Esophagus (tissue), 2 donors: ENCODE data around the gene SCAMP4. TPM values are rescaled to one million over a fixed set of nuclear protein-coding genes. Genes with fewer than 3 reads are reported as not detected.
A peak's percentile ranks its signal among the peaks of the same experiment; 100 is the strongest.

Experiments used
- H3K27ac ChIP-seq, 2 donors: one replicate each; pipeline ENCODE4 v1.5.1; 2013; ENCODE audit warnings: low read depth in 2 of 2, mild to moderate bottlenecking in 2 of 2, inconsistent platforms in 1 of 2, low read length in 1 of 2, moderate library complexity in 1 of 2
- H3K27me3 ChIP-seq, 2 donors: one replicate each; pipeline ENCODE4 v1.6.1; 2013; ENCODE audit warnings: low read length in 2 of 2, control low read depth in 1 of 2, mild to moderate bottlenecking in 1 of 2; ENCODE audit not compliant: insufficient read depth in 2 of 2, control insufficient read depth in 1 of 2
- H3K36me3 ChIP-seq, 2 donors: one replicate each; pipeline ENCODE4 v1.6.1; 2013; ENCODE audit warnings: low read length in 1 of 2; ENCODE audit not compliant: control insufficient read depth in 2 of 2, insufficient read depth in 2 of 2
- H3K4me1 ChIP-seq, 2 donors: one replicate each; pipeline ENCODE4 v1.6.1; 2013; ENCODE audit warnings: low read length in 1 of 2; ENCODE audit not compliant: control insufficient read depth in 2 of 2, insufficient read depth in 2 of 2
- H3K4me3 ChIP-seq, 2 donors: one replicate each; pipeline ENCODE4 v1.5.1; 2013; ENCODE audit warnings: low read length in 2 of 2, mild to moderate bottlenecking in 2 of 2, low read depth in 1 of 2, moderate library complexity in 1 of 2
- H3K9me3 ChIP-seq, 2 donors: one replicate each; pipeline ENCODE4 v1.6.1; 2013; ENCODE audit warnings: mild to moderate bottlenecking in 2 of 2, low read depth in 1 of 2, low read length in 1 of 2, moderate library complexity in 1 of 2; ENCODE audit not compliant: control insufficient read depth in 2 of 2, insufficient read depth in 1 of 2
- WGBS, 2 donors: extraction: QIAGEN DNeasy Blood & Tissue Kit; methylation state at CpG; one replicate each; pipeline ENCODE4 v1.1.7; 2013; 5-methylcytosine and 5-hydroxymethylcytosine counted together
- polyA plus RNA-seq, 2 donors: library from polyadenylated mRNA; stranded (reverse); fragments of 200-250 nt; gene quantifications; one replicate each; pipeline ENCODE4 v1.2.3, GENCODE V29; 2013
- donor health status: healthy with polysubstance abuse.
- donor health status: Bipolar disorder and iron deficiency.

Gene SCAMP4
- polyA plus RNA-seq, 2 donors: 29.0 to 38.6 TPM

DNA sequence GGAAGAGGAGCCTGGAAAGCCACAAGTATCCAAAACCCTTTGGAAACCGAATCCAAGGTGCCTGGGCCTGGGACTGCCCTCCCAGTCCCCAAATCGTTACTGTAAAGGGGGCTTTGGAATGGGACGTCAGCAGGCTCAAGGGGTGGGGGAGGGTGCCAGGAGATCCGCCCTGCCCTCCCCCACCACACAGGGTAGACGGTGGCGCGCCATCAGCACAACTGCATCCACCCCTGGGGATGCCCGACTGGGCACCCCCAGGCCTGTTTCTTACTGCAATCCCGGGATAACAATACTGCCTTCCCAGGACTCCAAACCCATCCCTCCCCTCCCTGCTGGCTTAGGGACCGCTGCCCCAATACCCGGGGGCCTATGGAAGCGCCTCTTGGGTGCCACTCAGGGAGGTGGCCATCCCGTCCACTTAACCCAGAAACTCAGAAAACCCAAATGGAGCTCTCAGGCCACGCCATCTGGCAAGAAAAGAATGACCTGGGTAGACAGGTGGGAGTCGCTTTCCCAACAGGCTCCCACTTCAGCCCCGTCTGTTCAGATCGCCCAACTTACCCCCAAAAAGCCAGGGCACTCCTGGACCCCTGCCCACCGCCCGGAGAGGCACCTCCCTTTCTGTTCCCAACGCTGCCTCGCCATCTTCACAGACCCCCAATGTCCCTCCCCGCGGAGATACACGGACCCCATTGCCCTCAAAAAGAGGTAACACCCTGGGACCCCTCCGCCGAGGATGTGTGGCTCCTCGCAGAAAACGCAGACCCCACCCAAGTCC is 44.2 kb upstream of the SCAMP4 start:
- H3K4me1 ChIP-seq: peaks cover 12 to 42% of the 10 kb centered on the region in 2 donors
- H3K27me3 ChIP-seq: no peaks in the 10 kb centered on the region
- H3K4me3 ChIP-seq: peak overlapping the region; percentile 86 to 90
- H3K27ac ChIP-seq: peak overlapping the region; percentile 12 to 58
- H3K9me3 ChIP-seq: no peaks in the 10 kb centered on the region
- H3K36me3 ChIP-seq: no peaks in the 10 kb centered on the region
- 42 to 49% methylated on average over 28 of the region's 28 CpGs for WGBS, 2 donors

DNA sequence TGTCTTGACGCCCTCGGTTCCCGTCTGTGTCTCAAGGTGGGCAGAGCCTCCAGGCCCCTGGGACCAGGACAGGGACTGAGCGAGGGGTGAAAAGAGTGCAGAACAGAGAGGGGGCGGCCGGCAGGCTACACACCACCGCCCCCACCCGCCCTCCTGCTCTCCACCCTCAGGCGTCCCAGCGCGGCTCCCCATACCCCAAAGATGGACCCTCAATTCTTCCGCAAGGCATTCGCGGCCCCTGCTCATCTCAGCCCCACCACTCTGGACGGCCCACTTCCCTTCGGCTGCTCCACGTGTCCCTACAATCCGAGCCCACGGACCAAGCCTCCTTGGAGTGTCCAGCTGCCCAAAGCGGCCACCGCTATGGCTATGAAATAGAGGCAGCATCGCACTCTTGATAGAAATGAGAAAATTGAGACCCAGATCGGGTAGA is 43.6 kb upstream of the SCAMP4 start:
- WGBS, 2 donors: 24 to 35% methylated on average over 23 of the region's 23 CpGs
- peaks cover 11 to 37% of the 10 kb centered on the region in 2 donors for H3K4me1 ChIP-seq
- H3K4me3 ChIP-seq: peak overlapping the region; percentile 86 to 90
- no peaks in the 10 kb centered on the region for H3K36me3 ChIP-seq
- no peaks in the 10 kb centered on the region for H3K9me3 ChIP-seq
- H3K27ac ChIP-seq: peak overlapping the region; percentile 29 to 95
- H3K27me3 ChIP-seq: no peaks in the 10 kb centered on the region

DNA sequence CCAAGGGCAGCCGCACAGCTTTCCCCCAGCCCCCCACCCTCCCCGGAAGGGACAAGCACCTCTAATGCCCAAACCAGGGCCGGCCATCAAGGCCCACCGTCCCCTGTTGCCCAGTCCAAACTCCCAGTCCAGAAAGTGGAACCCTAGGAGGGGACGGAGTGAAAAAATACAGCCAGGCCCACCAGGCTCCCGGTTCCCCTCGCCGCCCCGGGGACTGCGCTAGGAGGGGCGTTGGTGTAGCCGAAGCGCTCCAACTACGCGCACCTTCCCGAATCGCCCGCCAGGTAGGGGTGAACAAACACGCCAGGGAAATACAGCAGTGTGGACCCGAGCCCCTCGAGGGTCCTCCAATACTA is 43.2 kb upstream of the SCAMP4 start:
- H3K4me3 ChIP-seq: peak overlapping the region; percentile 86 to 90
- peak overlapping the region; percentile 29 to 95 for H3K27ac ChIP-seq
- no peaks in the 10 kb centered on the region for H3K36me3 ChIP-seq
- WGBS, 2 donors: 5 to 7% methylated on average over 21 of the region's 21 CpGs
- peaks cover 11 to 34% of the 10 kb centered on the region in 2 donors for H3K4me1 ChIP-seq
- no peaks in the 10 kb centered on the region for H3K9me3 ChIP-seq
- H3K27me3 ChIP-seq: no peaks in the 10 kb centered on the region

DNA sequence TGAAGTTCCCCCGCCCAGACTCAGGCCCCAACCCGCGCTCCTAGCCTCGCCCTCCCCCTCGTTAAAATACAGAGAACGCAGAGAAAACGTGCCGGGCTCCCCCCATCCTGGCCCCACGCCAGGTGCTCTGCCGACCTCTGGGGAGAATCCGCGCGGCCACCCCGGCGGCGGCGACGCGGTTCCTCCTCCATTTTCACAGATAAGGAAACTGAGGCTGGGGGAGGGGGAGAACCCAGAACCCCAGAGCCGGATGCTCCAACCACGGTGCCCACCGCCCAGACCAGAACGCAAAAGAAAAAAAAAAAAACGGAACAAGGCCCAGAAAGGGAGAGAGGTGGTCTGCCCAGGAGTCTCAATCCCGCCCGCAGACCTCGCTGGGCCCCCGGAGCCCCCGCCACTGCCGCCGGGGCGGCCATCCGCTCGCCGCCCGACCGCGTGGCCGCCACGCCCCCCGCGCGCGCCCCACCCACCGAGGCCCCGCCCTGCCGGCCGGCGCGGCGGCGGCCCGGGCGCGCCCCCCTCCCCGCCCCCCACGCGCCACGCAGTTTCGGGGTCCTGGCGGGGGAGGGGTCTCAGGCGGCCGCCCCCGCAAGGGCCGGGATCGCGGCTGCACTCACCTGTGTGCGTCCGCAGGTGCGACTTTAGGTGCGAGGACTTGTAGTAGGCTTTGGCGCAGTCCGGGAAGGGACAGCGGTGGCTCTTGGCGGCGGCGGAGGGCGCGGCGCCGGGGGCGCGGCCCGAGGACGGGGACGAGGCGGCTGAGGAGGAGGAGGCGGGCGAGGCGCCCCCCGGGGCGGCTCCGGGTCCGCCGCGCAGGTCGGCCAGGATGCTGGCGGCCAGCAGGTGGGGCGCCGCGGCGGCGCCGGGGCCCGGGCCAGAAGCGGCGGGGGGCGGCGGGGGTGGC is 42.5 kb upstream of the SCAMP4 start:
- Histone ChIP-seq H3K36me3 (no peaks in the 10 kb centered on the region), H3K4me3 (peak overlapping the region; percentile 86 to 90), H3K27ac (peak overlapping the region; percentile 90 to 95), H3K9me3 (no peaks in the 10 kb centered on the region), H3K27me3 (no peaks in the 10 kb centered on the region), H3K4me1 (peaks cover 11 to 31% of the 10 kb centered on the region in 2 donors)
- 0 to 1% methylated on average over 103 to 109 of the region's 109 CpGs for WGBS, 2 donors

DNA sequence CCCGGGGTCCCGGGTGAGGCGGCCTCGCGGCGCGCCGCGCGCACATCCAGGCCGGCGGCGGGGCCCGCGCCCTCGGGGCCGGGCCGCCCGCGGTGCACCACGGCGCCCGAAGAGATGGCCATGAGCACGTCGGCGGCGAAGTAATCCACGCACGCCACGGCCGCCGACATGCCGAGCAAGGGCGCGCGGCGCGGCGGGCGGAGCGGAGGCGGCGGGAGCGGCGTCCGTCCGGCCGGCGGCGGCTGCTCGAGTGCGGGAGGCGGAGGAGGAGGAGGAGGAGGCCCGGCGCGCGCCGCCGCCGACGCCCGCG is 41.9 kb upstream of the SCAMP4 start, which contains the start of gene KLF16:
Gene KLF16, minus strand, starts transcription at position 252 of the 310 bp plus-strand sequence. Its CDS starts 82 bp downstream, at position 170.
- H3K9me3 ChIP-seq: no peaks in the 10 kb centered on the region
- 0 to 1% methylated on average over 51 to 63 of the region's 63 CpGs for WGBS, 2 donors
- H3K36me3 ChIP-seq: no peaks in the 10 kb centered on the region
- H3K27ac ChIP-seq: peak within 1 kb of the TSS; percentile 90 to 95
- H3K4me3 ChIP-seq: peak within 1 kb of the TSS; percentile 86 to 90
- H3K4me1 ChIP-seq: peaks cover 8 to 24% of the 10 kb centered on the region in 2 donors
- no peaks in the 10 kb centered on the region for H3K27me3 ChIP-seq

DNA sequence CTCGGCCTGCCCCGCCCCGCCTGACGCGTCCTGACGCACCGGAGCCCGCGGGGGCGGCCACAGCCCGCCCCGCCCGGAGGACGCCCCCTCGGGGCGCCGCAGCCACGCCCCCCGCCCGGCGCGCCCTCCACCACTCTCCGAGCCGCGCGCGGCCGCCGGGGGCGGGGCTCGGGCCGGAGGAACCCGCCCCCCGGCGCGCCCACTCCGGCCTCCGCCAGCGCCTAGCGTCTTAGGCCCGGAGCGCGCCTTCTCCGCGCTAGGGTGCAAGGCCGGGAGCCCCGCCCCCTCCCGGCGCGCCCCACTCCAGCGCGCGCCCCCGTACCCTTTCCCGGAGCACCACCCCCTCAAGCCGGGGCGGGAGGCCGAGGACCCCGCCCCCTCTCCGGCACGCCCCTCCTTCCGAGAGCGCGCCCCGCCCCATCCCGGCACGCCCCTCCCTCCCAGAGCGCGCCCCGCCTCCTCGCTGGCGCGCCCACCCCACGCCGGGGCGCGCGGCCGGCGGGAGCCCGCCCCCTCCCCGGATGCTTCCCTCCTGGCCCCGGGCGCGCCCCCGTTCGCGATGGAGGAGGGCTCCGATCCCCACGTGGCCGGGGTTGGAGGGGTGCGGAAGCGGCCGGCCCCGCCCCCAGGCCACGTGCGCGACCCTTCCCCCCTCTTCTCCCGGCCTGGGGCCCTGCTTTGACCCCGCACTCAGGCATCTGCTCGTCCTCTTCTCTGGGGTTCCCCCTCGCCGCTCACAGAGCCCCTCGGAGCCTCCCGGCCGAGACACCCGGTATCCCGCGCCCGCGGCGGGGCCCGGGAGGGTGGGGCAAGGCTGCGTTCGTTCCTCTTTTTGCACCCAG is 41.3 kb upstream of the SCAMP4 start:
- H3K4me3 ChIP-seq: peak overlapping the region; percentile 66 to 86
- no peaks in the 10 kb centered on the region for H3K9me3 ChIP-seq
- H3K27me3 ChIP-seq: no peaks in the 10 kb centered on the region
- peaks cover 8 to 22% of the 10 kb centered on the region in 2 donors for H3K4me1 ChIP-seq
- no peaks in the 10 kb centered on the region for H3K36me3 ChIP-seq
- WGBS, 2 donors: 1% methylated on average over 50 to 115 of the region's 115 CpGs
- peak overlapping the region; percentile 90 to 95 for H3K27ac ChIP-seq

DNA sequence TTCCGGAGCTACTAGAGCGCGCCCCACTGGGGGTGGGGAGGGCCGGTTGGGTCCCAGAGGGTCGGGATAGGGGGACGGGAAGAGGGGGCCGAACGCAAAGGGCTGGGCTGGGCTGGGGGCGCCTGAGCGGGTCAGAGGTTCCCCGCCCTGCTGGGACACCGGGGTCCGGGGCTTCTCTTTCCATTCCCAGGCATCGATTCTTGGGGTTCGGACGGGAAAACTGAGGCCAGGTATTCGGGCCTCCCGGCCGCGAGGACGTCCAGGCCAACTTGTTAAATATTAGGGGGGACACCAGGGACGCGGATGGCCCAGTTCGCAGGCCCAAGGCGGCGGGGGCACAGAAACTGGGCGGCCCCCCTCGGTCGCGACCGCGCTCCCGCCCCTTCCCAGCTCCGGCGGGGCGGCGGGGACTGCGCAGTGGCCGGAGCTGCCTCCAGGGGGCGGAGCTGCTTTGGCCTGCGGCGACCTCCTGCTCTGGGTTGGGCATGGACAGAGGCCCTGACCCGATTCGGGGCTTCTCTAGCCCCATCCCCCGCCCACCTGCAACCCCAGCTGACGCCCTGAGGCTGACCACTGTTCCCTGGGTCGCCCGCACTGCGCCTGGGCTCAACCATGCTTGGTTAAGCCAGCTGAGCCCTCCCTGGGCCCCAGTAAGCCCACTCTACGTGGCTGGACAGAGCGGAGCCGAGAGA is 40.6 kb upstream of the SCAMP4 start:
- Histone ChIP-seq H3K4me1 (peaks cover 6 to 16% of the 10 kb centered on the region in 2 donors), H3K4me3 (peak overlapping the region; percentile 66 to 86), H3K27me3 (no peaks in the 10 kb centered on the region), H3K36me3 (no peaks in the 10 kb centered on the region), H3K9me3 (no peaks in the 10 kb centered on the region), H3K27ac (peak overlapping the region; percentile 87 to 90)
- WGBS, 2 donors: 5% methylated on average over 49 to 52 of the region's 52 CpGs

DNA sequence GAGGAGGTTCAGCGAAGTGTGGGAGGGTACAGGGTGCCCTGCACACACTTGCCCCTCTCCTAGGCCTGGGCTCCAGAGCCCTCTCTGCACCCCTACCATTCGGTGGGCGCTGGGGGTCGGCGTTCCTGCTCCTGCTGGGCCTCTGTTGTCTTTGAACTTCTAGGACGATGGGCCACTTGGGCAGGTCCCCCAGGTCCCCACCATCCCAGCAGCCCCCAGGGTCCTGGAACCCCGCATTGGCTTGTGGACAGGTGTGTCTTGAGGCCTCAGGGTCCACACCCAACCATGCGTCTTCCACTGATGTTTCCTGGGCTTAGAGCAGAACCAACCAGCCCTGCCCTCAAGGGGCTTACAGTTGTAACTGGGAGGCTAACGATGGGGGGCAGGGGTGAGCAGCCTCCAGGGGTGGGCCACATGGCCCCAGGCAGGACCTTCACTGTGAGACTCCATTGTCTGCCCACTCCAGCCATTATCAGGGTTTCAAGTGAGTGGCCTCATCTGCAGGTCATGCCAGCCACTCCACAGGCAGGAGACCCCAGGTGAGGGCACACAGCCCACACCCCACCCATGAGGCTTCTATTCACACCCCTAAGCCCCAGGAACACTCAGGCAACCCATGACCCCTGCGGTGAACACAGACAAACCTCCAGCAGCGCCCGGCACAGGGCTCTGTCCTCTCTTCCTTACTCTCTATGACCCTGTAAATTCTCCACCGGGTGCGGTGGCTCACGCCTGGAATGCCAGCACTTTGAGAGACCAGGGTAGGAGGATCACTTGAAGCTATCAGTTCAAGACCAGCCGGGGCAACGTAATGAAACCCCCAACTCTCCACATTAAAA is 39.8 kb upstream of the SCAMP4 start:
- Histone ChIP-seq H3K4me1 (peaks cover 5 to 10% of the 10 kb centered on the region in 2 donors), H3K36me3 (no peaks in the 10 kb centered on the region), H3K4me3 (peak overlapping the region; percentile 66 to 86), H3K9me3 (no peaks in the 10 kb centered on the region), H3K27me3 (no peaks in the 10 kb centered on the region), H3K27ac (peak overlapping the region; percentile 87 to 90)
- 85 to 86% methylated on average over 17 of the region's 17 CpGs for WGBS, 2 donors
